ENCODE measurements around the gene ZBTB42.

The ZBTB42 gene

DNA sequence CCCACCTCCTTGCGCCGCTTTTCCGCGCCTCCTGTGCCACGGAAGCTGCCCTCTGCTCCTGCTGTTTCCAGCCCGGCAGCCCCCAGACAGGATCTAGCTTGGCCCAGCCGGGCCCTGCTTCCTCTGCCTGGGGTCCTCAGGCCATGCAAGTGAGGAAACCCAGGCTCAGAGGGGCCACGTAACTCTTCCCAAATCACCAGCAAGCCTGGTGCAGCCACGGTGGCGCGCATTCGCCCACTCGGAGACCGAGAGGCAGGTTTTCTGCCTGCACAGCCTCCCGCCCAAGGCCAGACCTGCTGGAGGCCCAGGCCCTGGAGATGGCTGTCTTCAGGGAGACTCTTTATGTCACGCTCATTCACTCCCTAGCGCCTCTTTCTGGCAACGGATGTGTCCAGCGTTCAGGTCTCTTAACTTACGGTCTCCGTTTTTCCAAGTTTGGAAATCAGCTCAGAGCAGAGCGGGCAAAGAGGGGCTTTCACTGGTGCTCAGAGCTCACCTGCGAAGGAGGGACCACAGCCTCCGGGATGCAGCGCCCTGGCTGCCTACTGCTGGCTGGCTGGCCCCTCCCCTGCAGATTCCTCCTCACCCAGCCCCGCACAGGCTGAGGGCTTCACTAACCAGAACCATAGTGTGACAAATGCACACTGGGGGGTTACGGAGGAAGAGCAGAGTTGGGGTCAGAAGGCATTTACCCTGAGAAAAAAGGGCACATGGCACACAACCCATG lies 43.6 kb downstream of the ZBTB42 start:
- no peak for DNase-seq

DNA sequence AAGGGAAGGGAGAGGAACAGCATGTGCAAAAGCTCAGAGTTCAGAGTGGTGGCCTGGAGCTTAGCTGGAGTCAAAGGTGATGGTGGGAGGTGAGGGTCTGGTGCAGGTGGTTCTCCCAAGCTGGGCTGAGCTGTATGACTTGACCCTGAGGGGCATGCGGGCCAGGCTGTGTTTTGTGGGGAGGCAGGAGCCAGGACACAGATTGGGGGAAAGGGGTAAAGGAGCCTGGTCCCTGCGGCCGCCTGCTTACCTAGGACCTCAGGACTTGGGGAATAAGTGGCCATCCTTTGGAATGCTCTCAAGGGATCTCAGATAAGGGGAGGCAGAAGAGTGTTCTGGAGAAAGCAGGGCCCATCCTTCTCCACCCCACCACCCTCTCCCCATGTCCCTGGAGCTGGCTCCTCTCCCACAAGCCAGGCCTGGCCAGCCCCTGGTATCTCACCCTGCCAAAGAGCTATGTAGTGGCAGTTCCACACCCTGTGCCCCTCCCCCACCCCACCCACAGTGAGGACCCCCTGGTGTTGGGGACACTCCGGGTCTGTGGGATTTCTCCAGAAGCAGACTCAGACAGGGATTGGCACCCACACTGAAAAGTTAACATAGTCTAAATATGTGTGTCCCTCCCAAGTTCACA lies 44.2 kb downstream of the ZBTB42 start:
- no peak for DNase-seq

DNA sequence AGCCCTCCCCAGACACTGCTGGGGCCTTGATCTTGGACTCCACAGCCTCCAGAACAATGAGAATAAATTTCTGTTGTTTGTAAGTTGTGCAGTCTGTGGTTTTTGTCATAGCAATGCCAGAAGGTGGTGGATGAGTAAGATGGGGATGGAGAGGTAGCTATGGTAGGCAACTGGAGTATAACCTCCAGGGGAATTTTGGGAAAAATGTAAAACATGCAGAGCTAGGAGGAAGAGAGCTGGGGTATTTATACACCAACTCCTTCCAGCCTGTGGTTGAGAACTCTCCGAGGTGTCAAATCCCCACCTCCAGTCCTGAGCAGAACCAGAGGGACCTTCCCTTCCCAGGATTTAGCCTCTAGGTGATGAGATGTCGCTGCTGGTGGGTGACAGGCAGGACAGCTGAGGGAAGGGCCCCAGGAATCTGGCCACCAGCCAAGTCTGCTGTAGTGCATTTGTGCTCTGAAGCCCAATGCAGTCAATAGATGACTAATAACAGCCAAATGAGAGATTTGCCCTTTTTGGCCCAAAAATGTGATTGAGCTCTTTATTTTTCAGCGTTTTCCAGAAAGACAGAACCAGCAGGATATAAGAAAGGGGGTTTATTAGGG lies 45.0 kb downstream of the ZBTB42 start:
- no peak for DNase-seq

DNA sequence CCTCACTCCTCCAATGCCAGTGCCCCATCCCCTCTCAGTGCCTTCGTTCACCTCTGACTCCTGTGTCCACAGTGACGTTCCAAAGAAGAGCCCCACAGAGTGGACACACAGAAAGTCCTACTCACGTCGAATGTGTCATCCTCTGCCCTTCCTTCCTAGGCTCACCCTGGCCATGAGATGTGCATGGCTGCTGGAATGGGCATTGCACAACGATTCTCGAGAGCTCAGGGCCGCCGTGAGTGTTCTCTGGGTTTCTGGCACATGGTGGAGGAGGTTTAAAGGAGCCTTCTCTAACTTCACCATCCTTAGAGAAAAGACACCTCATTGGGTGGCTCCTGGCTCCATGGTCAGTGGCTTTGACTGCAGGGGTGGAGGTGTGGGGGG lies 51.4 kb downstream of the ZBTB42 start:
- no peak for DNase-seq
